Naive B cell (primary cell): ENCODE results near the gene SNRNP70. TPM values are rescaled to one million over a fixed set of nuclear protein-coding genes. Genes with fewer than 3 reads are reported as not detected.
"Not testable (repeated sequence)": the region's sequence is repeated elsewhere in the genome, so short reads cannot be mapped to it uniquely, and the experiment has no call there.

Experiments
- ATAC-seq, 2 donors: fragments of 150-1000 bp; cut with Tn5 transposase; 2 replicates each; pipeline ENCODE4 v1.10.0; 2021; ENCODE audit warnings: low read depth in 2 of 2, mild to moderate bottlenecking in 2 of 2, moderate library complexity in 2 of 2
- DNase-seq: peaks from one replicate; pipeline ENCODE4 v3.0.0; 2022
- H3K27ac Mint-ChIP-seq, 6 donors: one replicate each; pipeline ENCODE4 v1.8.0; 2020 to 2022; ENCODE audit warnings: mild to moderate bottlenecking in 6 of 6, mixed read lengths in 6 of 6, moderate library complexity in 5 of 6, inconsistent platforms in 2 of 6
- H3K27me3 Mint-ChIP-seq, 3 donors: one replicate each; pipeline ENCODE4 v1.8.0; 2021 to 2022; ENCODE audit warnings: mixed read lengths in 3 of 3, mild to moderate bottlenecking in 1 of 3
- H3K36me3 Mint-ChIP-seq, 2 donors: one replicate each; pipeline ENCODE4 v1.8.0; 2020 to 2022; ENCODE audit warnings: mixed read lengths in 2 of 2, inconsistent platforms in 1 of 2, mild to moderate bottlenecking in 1 of 2
- H3K4me1 Mint-ChIP-seq, 3 donors: one replicate each; pipeline ENCODE4 v1.8.0; 2020 to 2022; ENCODE audit warnings: mixed read lengths in 3 of 3, inconsistent platforms in 1 of 3, mild to moderate bottlenecking in 1 of 3, moderate library complexity in 1 of 3
- H3K4me3 Mint-ChIP-seq, 8 donors: one replicate each; pipeline ENCODE4 v1.8.0; 2020 to 2022; ENCODE audit warnings: mild to moderate bottlenecking in 8 of 8, mixed read lengths in 8 of 8, moderate library complexity in 8 of 8, inconsistent platforms in 2 of 8
- H3K9me3 Mint-ChIP-seq, 7 donors: one replicate each; pipeline ENCODE4 v1.8.0; 2020 to 2022; ENCODE audit warnings: mixed read lengths in 7 of 7, mild to moderate bottlenecking in 5 of 7, inconsistent platforms in 2 of 7, moderate library complexity in 1 of 7
- polyA plus RNA-seq, 6 donors: library from polyadenylated mRNA; unstranded; fragments of 300-500 nt; fragmentation: Illumina TruSeq; gene quantifications; one replicate each; pipeline ENCODE4 v1.2.3, GENCODE V29; 2021; ENCODE audit warnings: low read depth in 6 of 6

The SNRNP70 gene
- polyA plus RNA-seq, 6 donors from 2014 or later: 29.8 to 63.5 (median 41.6) TPM

- no peak overlapping the region for H3K27ac Mint-ChIP-seq
- peak overlapping the region in 1 of 8 donors; percentile 37 for H3K4me3 Mint-ChIP-seq
- H3K4me1 Mint-ChIP-seq: peaks cover 16 to 20% (median 17%) of the 10 kb centered on the region in 3 donors
- no peak for ATAC-seq
- DNase-seq: no peak
- peaks cover 0 to 12% of the 10 kb centered on the region in 2 donors for H3K36me3 Mint-ChIP-seq
- peaks cover 11 to 56% (median 40%) of the 10 kb centered on the region in 3 donors for H3K27me3 Mint-ChIP-seq
- H3K9me3 Mint-ChIP-seq: peaks cover 0 to 3% (median 0%) of the 10 kb centered on the region in 7 donors
Measured at GRCh38 chr19:49135686-49136085, 50.4 kb downstream of the SNRNP70 start.

GRCh38 chr19:49136771-49137171 lies 51.5 kb downstream of the SNRNP70 start:
- no peak overlapping the region for H3K27ac Mint-ChIP-seq
- no peak for DNase-seq
- peak overlapping the region in 1 of 8 donors; percentile 43 for H3K4me3 Mint-ChIP-seq

DNA sequence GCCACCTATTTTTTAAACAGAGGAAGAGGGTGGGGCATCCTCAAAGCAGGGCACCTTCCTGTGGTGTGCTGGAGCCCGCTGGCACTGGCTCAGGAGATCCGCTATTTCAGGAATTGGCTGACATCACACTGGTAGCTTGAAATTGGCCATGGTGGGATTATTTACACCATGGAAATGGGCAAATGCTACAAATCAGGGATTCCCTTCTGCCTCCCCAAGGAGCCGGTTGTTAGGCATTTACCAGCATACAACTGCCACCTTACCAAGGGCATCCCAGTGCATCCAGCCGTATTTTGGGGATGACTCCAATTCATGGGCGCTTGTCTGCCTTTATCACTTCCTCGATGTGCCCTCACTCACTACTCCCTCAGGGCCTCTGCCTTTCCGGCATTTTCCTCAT lies 55.7 kb downstream of the SNRNP70 start:
- peaks cover 30 to 57% (median 55%) of the 10 kb centered on the region in 3 donors for H3K27me3 Mint-ChIP-seq
- ATAC-seq (no peak), DNase-seq (no peak)
- H3K4me1 Mint-ChIP-seq: peaks cover 18 to 24% (median 22%) of the 10 kb centered on the region in 3 donors
- peaks cover 0 to 4% (median 0%) of the 10 kb centered on the region in 7 donors for H3K9me3 Mint-ChIP-seq
- H3K4me3 Mint-ChIP-seq: peak overlapping the region in 1 of 8 donors; percentile 19
- peak overlapping the region in 1 of 6 donors; percentile 96 for H3K27ac Mint-ChIP-seq
- peaks cover 0 to 12% of the 10 kb centered on the region in 2 donors for H3K36me3 Mint-ChIP-seq

More at GRCh38 chr19:49136771-49137171, 51.5 kb downstream of the SNRNP70 start:
- Mint-ChIP-seq H3K4me1 (peaks cover 16 to 20% (median 17%) of the 10 kb centered on the region in 3 donors), H3K9me3 (peaks cover 0 to 4% (median 0%) of the 10 kb centered on the region in 7 donors), H3K36me3 (peaks cover 0 to 12% of the 10 kb centered on the region in 2 donors), H3K27me3 (peaks cover 16 to 62% (median 48%) of the 10 kb centered on the region in 3 donors)
- no peak for ATAC-seq

DNA sequence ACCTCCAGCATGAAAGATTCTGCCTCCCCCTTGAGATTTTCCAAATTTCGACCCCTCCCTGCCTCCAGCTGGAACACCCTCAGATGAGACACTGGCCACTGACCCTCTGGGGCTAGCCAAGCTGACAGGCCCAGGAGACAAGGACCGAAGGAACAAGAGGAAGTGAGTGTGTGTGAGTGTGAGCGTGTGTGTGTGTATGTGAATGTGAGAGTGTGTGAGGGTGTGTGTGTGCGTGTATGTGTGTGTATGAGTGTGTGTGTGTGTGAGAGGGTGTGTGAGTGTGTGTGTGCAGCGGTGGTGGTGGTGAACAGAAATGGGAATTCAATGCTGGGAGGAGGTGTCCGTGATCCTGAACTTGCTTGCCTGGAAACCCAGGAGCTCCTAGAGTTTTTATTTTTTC lies 56.1 kb downstream of the SNRNP70 start:
- Mint-ChIP-seq H3K27me3 (peaks cover 34 to 57% (median 57%) of the 10 kb centered on the region in 3 donors), H3K4me3 (peak overlapping the region in 3 of 8 donors; percentile 19 to 66 (median 20)), H3K9me3 (peaks cover 0 to 4% (median 0%) of the 10 kb centered on the region in 7 donors), H3K27ac (peak overlapping the region in 1 of 6 donors; percentile 96), H3K36me3 (peaks cover 0 to 12% of the 10 kb centered on the region in 2 donors), H3K4me1 (peaks cover 21 to 24% (median 23%) of the 10 kb centered on the region in 3 donors)
- DNase-seq: no peak
- ATAC-seq: no peak

DNA sequence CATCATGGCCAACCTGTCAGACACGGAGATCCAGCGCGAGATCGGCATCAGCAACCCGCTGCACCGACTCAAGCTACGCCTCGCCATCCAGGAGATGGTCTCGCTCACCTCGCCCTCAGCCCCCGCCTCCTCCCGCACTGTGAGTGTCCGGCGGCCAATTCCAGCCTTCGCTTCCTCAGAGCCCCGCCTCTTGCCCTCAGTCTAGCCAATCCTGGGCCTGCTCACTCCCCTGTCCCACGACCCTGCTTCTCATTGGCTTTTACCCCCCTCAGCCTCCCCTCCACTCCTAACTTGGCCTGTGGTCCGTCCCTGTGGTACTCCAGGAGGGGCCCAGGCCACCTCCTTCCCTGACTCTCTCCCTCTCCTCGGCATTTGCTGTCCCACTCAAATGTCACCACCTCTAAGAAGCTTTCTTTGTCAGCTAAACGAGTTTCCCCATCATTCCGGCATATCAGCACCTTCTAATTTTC lies 57.6 kb downstream of the SNRNP70 start:
- Mint-ChIP-seq H3K4me1 (peaks cover 17 to 25% (median 25%) of the 10 kb centered on the region in 3 donors), H3K36me3 (peaks cover 0 to under 1% of the 10 kb centered on the region in 2 donors), H3K4me3 (peak overlapping the region in 7 of 8 donors; percentile 63 to 87 (median 80)), H3K27me3 (peaks cover 40 to 60% (median 58%) of the 10 kb centered on the region in 3 donors), H3K27ac (peak overlapping the region in 1 of 6 donors; percentile 32), H3K9me3 (peaks cover 0 to 4% (median 0%) of the 10 kb centered on the region in 7 donors)
- ATAC-seq (peak; percentile 77 to 80), DNase-seq (peak; percentile 51)

DNA sequence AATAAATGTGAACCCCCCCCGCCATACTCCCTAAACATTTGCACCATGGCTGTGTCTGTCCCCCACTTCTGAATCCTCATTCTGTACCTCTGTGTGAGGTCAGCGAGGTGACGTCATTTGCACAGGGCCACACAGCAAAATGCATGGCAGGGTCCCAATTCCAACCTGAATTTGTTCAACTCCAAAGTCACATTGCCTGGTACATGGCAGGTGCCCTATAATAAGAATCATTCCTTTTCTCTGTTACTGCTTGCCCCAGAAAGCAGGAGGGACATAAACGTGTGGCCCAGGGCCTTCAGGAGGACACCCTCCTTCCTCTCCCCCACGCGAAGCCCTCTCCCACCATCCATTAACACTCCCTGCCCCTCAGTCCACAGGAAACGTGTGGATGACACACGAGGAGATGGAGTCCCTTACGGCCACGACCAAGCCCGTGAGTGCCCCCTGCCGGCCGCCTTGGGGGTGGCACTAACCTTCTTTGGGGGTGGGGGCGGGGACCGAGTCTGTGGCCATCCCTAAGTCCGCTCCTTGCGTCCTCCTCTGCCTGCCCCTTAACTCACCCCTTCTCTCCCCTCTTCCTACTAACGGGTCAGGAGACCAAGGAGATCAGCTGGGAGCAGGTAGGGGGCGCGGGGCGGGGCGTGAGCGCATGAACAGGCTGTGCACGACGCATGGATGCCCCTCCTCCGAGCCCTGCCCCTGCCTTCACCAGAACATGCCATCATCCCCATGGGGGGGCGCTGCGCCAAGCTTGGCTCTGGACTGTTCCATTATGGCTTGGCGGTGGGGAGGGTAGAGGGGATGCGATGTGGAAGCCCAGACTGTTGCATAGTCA lies 60.5 kb downstream of the SNRNP70 start:
- Mint-ChIP-seq H3K36me3 (no peaks in the 10 kb centered on the region), H3K27ac (no peak overlapping the region), H3K27me3 (peaks cover 52 to 81% (median 74%) of the 10 kb centered on the region in 3 donors), H3K9me3 (peaks cover 0 to 4% (median 0%) of the 10 kb centered on the region in 7 donors), H3K4me3 (peak overlapping the region in 4 of 8 donors; percentile 0 to 68 (median 36)), H3K4me1 (peaks cover 33 to 50% (median 47%) of the 10 kb centered on the region in 3 donors)
- peak; percentile 58 for DNase-seq
- peak; percentile 56 for ATAC-seq

- not testable (repeated sequence) for ATAC-seq, H3K9me3 Mint-ChIP-seq, DNase-seq, H3K27ac Mint-ChIP-seq, H3K36me3 Mint-ChIP-seq
- Mint-ChIP-seq H3K27me3 (peaks cover 52 to 83% (median 71%) of the 10 kb centered on the region in 3 donors), H3K4me3 (peak overlapping the region in 2 of 8 donors; percentile 66 to 68), H3K4me1 (peaks cover 33 to 53% (median 52%) of the 10 kb centered on the region in 3 donors)
Measured at GRCh38 chr19:49146408-49146770, 61.1 kb downstream of the SNRNP70 start.

GRCh38 chr19:49148044-49148682 lies 62.9 kb downstream of the SNRNP70 start:
- peaks cover 0 to 5% of the 10 kb centered on the region in 2 donors for H3K36me3 Mint-ChIP-seq
- peak overlapping the region in 1 of 6 donors; percentile 93 for H3K27ac Mint-ChIP-seq
- ATAC-seq: no peak
- H3K9me3 Mint-ChIP-seq: peaks cover 0 to 6% (median 4%) of the 10 kb centered on the region in 7 donors
- peak overlapping the region in 7 of 8 donors; percentile 16 to 90 (median 83) for H3K4me3 Mint-ChIP-seq
- no peak for DNase-seq
- peaks cover 48 to 85% (median 68%) of the 10 kb centered on the region in 3 donors for H3K27me3 Mint-ChIP-seq
- H3K4me1 Mint-ChIP-seq: peaks cover 37 to 58% (median 57%) of the 10 kb centered on the region in 3 donors

DNA sequence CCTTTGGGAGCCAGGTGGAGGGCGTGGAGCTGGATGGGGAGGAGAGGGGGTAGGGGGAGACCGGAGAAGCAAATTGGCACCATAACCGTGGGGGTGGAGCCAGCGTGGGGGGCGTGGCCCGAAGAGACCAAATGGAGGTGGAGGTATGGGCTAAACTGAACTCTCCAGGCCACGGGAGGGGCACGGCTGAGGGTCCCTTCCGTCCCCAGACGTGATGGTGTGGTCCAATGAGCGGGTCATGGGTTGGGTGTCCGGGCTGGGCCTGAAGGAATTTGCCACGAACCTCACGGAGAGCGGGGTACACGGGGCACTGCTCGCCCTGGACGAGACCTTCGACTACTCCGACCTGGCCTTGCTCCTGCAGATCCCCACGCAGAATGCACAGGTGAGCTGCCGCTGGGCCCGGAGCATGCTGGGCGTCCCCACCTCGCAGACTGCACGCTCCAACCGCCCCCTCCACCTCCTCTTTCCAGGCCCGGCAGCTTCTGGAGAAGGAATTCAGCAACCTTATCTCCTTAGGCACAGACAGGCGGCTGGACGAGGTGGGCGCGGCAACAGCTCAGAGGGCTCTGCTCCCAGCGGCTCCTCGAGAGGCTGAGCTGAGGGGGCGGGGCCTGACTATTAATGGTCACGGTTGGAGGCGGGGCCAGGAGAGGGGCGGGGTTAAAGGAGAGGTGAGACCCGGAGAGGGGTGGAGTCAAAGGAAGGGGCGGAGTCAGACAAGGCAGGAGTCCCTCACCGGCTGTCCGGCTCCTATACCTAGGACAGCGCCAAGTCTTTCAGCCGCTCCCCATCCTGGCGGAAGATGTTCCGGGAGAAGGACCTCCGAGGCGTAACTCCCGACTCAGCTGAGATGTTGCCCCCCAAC lies 63.8 kb downstream of the SNRNP70 start:
- Mint-ChIP-seq H3K27me3 (peaks cover 55 to 89% (median 74%) of the 10 kb centered on the region in 3 donors), H3K4me1 (peaks cover 41 to 60% (median 56%) of the 10 kb centered on the region in 3 donors), H3K27ac (peak overlapping the region in 1 of 6 donors; percentile 93), H3K36me3 (peaks cover 0 to 14% of the 10 kb centered on the region in 2 donors), H3K9me3 (peaks cover 5 to 11% (median 7%) of the 10 kb centered on the region in 7 donors), H3K4me3 (peak overlapping the region; percentile 78 to 90 (median 86))
- peak; percentile 58 for DNase-seq
- peak; percentile 43 to 47 for ATAC-seq

GRCh38 chr19:49149652-49150105 lies 64.4 kb downstream of the SNRNP70 start:
- no peak for DNase-seq
- peaks cover 6 to 14% (median 11%) of the 10 kb centered on the region in 7 donors for H3K9me3 Mint-ChIP-seq
- peaks cover 0 to 21% of the 10 kb centered on the region in 2 donors for H3K36me3 Mint-ChIP-seq
- peak overlapping the region; percentile 78 to 89 (median 85) for H3K4me3 Mint-ChIP-seq
- no peak overlapping the region for H3K27ac Mint-ChIP-seq
- peaks cover 41 to 60% (median 56%) of the 10 kb centered on the region in 3 donors for H3K4me1 Mint-ChIP-seq
- peaks cover 61 to 95% (median 80%) of the 10 kb centered on the region in 3 donors for H3K27me3 Mint-ChIP-seq
- no peak for ATAC-seq

DNA sequence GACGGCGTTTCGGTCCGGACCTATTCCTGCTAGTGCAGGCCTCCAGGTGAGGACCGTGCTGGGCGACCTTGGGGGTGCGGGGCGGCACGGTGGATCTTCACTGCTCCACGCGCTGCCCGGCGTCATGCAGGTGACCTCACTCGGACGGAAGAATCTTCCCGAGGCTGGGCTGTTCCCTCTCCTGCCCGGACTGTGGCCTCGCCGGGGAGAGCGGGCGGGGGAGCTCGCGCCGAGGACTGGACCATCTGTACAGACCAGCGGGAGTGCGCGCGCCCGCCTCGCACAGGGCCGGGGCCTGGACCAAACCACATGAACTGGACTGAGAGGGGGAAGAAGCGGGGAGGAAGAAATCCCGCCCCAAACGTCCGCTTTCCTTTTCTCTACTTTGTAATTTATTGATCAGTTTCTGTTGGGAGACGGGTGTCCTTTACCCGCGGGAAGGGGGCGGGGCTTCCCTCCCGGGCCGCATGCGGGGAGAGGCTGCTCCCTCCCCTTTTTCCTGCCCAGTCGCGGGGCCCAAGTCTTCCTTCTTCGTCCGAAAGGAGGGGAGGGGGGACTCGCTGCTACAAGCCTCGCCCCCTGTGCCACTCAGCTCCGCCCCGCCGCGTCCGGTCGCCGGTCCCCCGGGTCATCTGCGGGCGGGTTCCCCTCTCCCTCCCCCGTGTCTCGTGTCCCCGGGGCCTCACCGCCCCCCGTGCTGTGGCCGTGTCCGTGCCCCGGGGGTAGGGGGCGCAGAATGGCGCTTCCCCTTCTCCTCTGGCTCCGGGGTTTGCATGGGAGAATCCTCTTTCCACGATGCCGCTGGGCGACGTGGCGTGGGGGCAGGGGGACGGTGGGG lies 65.1 kb downstream of the SNRNP70 start:
- ATAC-seq: peak; percentile 18 to 19
- DNase-seq: peak; percentile 29
- Mint-ChIP-seq H3K4me3 (peak overlapping the region; percentile 78 to 89 (median 85)), H3K36me3 (peaks cover 0 to 23% of the 10 kb centered on the region in 2 donors), H3K4me1 (peaks cover 41 to 56% (median 53%) of the 10 kb centered on the region in 3 donors), H3K9me3 (peaks cover 6 to 15% (median 13%) of the 10 kb centered on the region in 7 donors), H3K27ac (peak overlapping the region in 1 of 6 donors; percentile 35), H3K27me3 (peaks cover 62 to 98% (median 82%) of the 10 kb centered on the region in 3 donors)
